Measurements from ENCODE around the gene FSTL3. TPM values are rescaled to one million over a fixed set of nuclear protein-coding genes. Genes with fewer than 3 reads are reported as not detected.

FSTL3 gene
- total RNA-seq, 2 donors from 2014 or later = 4.1 to 10.1 TPM

GRCh38 chr19:732148-733069 lies 56.2 kb downstream of the FSTL3 start:
- ATAC-seq (no peak), DNase-seq (ENCODE audit: low spot score in 2 of 2) (no peak)
- Mint-ChIP-seq H3K27ac (peak overlapping the region in 1 of 2 donors; percentile 82), H3K9me3 (no peaks in the 10 kb centered on the region), H3K36me3 (no peaks in the 10 kb centered on the region)

Other genes with a start within 250 kb of the FSTL3 start
- gene SHC2, start 215.4 kb upstream of the FSTL3 start, total RNA-seq = not detected
- under 1 TPM; 0.25 to 0.47 TPM for gene MADCAM1, start 179.9 kb upstream of the FSTL3 start, total RNA-seq
- gene TPGS1, start 168.9 kb upstream of the FSTL3 start, total RNA-seq = 10 to 100 TPM in 1 of 2 donors, 1 to 10 TPM in 1; 5.9 to 10.2 TPM
- gene CDC34, start 144.6 kb upstream of the FSTL3 start, total RNA-seq = 10 to 100 TPM; 46.3 to 59.6 TPM
- gene GZMM, start 132.3 kb upstream of the FSTL3 start, total RNA-seq = 10 to 100 TPM; 14.1 to 52.7 TPM
- 100 to 1,000 TPM; 170 to 194 TPM for gene BSG, start 103.8 kb upstream of the FSTL3 start, total RNA-seq
- under 1 TPM; 0.41 to 0.58 TPM for gene HCN2, start 86.5 kb upstream of the FSTL3 start, total RNA-seq
- 10 to 100 TPM; 47.0 to 57.7 TPM for gene POLRMT, start 42.9 kb upstream of the FSTL3 start, total RNA-seq
- not detected for gene FGF22, start 36.5 kb upstream of the FSTL3 start, total RNA-seq
- gene RNF126, start 13.2 kb upstream of the FSTL3 start, total RNA-seq = 10 to 100 TPM; 69.6 to 98.7 TPM
- gene PRSS57, start 19.1 kb downstream of the FSTL3 start, total RNA-seq = not detected
- gene PALM, start 32.5 kb downstream of the FSTL3 start, total RNA-seq = under 1 TPM in 1 of 2 donors, not detected in 1; 0.66 TPM
- gene MISP, start 74.7 kb downstream of the FSTL3 start, total RNA-seq = under 1 TPM in 1 of 2 donors, not detected in 1; 0.50 TPM
- gene PTBP1, start 121.1 kb downstream of the FSTL3 start, total RNA-seq = 100 to 1,000 TPM; 485 to 591 TPM
- gene PLPPR3, start 145.6 kb downstream of the FSTL3 start, total RNA-seq = not detected
- gene AZU1, start 151.4 kb downstream of the FSTL3 start, total RNA-seq = not detected
- gene PRTN3, start 164.6 kb downstream of the FSTL3 start, total RNA-seq = not detected
- not detected for gene ELANE, start 175.9 kb downstream of the FSTL3 start, total RNA-seq
- 1 to 10 TPM in 1 of 2 donors, not detected in 1; 4.9 TPM for gene CFD, start 183.3 kb downstream of the FSTL3 start, total RNA-seq
- gene MED16, start 216.8 kb downstream of the FSTL3 start, total RNA-seq = 10 to 100 TPM; 42.0 to 61.8 TPM
- not detected for gene RNU6-9, start 217.1 kb downstream of the FSTL3 start, total RNA-seq
- 100 to 1,000 TPM in 1 of 2 donors, 10 to 100 TPM in 1; 98.3 to 102 TPM for gene R3HDM4, start 236.8 kb downstream of the FSTL3 start, total RNA-seq
- 10 to 100 TPM; 10.9 to 32.4 TPM for gene KISS1R, start 240.9 kb downstream of the FSTL3 start, total RNA-seq
- gene ARID3A, start 249.6 kb downstream of the FSTL3 start, total RNA-seq = 10 to 100 TPM; 22.4 to 35.7 TPM